GM18867 (cell line): ENCODE results near the gene PLA2G2C.

ENCODE experiments used
- ATAC-seq: cut with Tn5 transposase; IDR thresholded peaks from one replicate; pipeline ENCODE4 v1.9.1; 2021; ENCODE audit warnings: mild to moderate bottlenecking, moderate library complexity; ENCODE audit not compliant: unreplicated experiment

The PLA2G2C gene

GRCh38 chr1:20184997-20185833 is 1.1 kb downstream of the PLA2G2C start:
- no peak for ATAC-seq

- ATAC-seq = no peak
These were observed 1.8 kb downstream of the PLA2G2C start for GRCh38 chr1:20184481-20184900.

GRCh38 chr1:20183616-20184271 is 2.6 kb downstream of the PLA2G2C start:
- ATAC-seq = no peak

DNA sequence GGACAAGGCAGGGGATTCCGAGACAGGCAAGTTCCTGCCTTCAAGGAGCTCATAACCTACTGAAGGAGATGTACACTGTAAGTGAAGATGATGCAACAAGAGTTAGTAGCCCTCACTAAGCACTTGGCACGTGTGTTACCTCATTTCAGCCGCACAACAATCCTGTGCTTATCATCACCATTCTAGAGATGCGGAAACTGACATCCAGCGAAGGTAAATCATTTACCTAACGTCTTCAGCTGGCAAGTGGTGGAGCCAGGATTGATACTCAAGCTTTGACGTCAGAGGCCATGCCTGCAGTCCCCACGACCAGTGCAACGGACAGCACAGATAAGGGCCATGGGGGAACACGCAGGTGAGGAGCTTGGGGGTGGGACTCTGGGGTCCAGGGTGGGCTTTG is 3.3 kb downstream of the PLA2G2C start:
- ATAC-seq = no peak

DNA sequence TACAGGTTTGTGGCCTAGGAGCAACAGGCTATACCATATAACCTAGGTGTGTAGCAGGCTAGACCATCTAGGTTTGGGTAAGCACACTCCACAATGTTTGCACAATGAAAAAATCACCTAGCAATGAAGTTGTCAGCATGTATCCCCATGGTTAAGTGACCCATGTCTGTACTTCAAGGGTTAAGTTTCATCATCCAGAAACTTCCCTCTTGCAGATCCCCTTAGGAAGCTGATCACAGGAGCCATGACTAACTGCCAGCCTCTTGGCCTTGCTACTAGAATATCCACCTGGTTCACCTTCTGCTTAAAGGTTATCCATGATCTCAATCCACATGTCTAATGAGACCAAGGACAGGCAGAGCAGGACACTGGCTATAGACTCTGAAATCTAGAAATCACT is 3.9 kb downstream of the PLA2G2C start:
- ATAC-seq = no peak

GRCh38 chr1:20180844-20181207 is 5.5 kb downstream of the PLA2G2C start:
- no peak for ATAC-seq

DNA sequence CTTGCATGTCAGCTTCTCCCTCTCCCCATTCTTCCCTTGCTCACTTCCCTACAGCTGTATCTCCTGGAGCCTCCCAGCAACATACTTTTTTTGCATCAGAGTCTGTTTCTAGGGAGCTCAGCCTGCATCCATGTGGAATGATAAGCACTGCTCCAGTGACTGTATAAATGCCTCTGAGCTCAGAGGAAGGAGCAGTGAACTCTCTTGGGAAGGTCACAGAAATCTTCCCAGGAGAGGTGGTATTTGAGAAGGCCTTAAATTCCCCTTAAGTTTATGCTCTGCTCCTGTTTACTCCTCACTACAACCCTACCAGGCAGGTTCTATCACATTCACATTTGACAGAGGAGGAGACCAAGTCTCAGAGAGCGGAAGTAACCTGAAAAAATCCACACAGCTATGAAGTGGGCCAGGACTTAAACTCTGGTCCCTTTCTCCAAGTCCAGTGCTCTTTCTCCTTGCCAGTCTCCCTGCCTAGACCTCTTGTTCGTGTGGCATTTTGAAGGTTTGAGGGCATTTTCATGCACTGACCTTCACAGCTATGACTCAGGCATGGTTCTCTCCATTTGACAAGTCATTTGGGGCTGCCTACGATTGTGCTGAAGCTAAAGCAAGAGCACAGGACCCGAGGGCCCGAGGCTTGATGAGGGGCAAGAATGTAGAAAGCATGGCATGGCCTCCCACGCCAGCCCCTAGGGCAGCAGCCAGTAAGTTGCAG is 6.0 kb downstream of the PLA2G2C start:
- no peak for ATAC-seq

DNA sequence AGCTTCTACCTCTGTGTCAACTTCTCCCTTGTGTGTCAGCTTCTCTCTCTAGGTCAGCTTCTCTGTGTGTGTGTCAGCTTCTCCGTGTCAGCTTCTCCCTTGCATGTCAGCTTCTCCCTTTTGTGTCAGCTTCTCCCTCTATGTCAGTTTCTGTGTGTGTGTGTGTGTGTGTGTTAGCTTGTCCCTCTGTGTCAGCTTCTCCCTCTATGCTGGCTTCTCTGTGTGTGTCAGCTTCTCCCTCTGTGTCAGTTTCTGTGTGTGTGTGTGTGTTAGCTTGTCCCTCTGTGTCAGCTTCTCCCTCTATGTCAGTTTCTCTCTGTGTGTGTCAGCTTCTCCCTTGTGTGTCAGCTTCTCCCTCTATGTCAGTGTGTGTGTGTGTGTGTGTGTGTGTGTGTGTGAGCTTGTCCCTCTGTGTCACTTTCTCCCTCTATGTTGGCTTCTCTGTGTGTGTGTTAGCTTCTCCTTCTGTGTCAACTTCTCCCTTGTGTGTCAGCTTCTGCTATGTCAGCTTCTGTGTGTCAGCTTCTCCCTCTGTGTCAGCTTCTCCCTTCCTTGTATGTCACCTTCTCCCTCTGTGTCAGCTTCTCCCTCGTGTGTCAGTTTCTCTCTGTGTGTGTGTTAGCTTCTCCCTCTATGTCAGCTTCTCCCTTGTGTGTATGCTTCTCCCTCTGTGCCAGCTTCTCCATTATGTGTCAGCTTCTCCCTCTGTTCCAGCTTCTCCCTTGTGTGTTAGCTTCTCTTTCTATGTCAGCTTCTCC is 6.8 kb downstream of the PLA2G2C start:
- ATAC-seq = no peak

- no peak for ATAC-seq
These were observed 7.5 kb downstream of the PLA2G2C start for GRCh38 chr1:20178634-20179370.

DNA sequence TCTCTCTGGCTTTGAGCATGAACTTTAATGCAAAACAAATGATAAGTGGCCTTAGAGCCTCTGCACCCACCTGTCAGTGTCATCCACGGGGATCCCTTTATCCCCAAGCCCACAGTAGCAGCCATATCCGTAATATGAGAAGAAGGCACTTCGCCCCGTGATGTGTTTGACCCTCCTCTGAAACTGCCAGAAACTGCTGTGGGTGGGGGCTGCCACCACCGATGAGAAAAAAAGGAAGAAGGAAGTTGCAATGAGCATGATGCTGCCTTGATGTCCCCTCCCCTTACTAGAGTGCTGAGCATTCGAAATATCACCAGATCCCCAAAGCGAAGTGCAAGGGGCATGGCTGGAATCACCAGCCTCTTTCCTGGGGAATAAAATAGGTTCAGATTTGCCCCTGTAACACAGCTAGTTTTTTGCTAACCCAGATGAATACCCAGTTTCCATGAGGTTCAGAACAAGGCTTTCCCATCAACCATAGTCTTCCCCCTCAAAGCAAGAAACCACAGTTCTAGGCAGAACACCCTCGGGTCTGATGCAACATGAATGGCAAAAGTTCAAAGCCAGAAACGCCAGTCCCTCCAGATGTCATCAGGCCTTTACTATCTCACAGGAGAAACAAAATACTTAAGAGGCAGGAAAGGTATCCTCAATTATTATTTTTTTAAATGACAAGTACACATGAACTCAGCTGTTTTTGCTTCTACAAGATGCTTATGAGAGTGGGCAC is 11.2 kb downstream of the PLA2G2C start:
- ATAC-seq = no peak

- no peak for ATAC-seq
These were observed 14.2 kb downstream of the PLA2G2C start for GRCh38 chr1:20172033-20172590.

- no peak for ATAC-seq
These were observed 16.4 kb downstream of the PLA2G2C start for GRCh38 chr1:20169932-20170331.

DNA sequence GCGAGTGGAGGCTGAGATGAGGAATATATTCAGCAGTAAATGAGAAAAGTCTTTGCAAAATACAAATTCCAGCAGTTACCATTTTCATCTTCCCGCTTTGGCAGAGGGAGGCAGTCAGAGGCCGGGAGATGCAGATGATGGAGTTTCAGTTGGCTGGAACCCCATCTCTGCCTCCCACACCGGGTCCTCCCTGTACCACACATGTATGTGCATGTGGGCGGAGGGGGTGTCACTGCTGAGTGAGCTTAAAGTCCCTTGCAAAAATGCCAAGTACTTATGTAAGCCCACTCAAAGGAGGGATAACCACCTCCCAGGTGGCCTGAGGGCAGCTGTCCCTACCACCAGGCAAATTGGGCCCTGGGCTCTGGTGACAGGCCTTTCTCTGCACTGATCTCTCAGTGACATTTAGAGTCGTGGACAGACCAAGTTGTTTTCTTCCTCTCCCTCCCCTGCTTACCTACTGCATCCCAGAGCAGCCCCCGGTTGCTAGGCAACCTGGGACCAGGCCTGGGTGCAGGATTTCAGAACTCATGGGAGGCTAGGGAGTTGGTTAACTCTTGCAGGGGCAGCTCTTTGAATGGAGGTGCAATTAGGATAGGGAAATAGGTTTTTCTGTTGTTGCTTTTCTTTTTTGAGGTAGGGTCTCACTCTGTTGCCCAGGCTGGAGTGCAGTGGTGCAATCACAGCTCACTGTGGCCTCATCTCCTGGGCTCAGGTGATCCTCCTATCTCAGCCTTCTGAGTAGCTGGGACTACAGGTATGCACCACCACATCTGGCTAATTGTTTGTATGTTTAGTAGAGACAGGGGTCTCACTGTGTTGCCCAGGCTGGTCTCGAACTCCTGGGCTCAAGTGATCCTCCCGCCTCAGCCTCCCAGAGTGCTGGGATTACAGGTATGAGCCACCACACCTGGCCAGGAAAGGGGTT is 17.5 kb downstream of the PLA2G2C start:
- ATAC-seq = no peak

DNA sequence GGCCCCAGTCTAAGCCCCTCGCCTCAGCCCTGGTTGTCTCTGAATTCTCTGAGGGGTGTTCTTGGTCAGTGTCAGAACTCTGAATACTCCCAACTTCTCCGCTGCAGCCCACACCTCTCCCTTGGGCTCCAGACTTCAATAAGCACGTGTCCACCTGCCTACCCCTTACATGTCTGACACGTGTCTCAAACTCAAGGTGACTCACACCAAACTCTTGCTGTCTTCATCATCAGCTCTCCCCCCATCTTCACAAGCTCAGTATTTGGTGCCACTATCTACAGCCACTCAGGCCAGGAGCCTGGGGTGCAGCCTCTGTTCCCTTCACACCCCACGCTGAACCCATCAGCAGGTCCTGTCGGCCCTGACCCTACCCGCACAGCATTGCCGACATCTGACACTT is 19.2 kb downstream of the PLA2G2C start:
- ATAC-seq = no peak

DNA sequence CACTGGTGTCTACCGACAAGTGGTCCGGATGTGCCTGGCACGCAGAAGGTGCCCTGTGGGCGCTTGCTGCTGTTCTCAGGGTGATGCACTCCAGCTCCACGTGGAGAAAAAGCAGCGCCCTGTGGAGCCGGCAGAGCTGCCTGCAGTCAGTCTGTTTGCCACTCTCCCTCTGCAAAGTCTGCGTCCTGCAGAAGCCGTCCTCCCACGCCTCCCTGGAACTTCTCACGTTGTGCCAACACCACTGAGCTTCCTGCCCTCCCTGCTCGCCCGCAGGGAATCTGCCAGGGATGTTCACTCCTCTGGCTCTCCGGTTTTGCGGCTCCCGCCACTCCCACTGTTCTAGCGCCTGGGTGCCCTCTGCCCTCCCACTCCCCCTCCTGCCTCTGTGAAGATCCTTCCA is 20.3 kb downstream of the PLA2G2C start:
- ATAC-seq = no peak

GRCh38 chr1:20165522-20165951 is 20.8 kb downstream of the PLA2G2C start:
- no peak for ATAC-seq

- no peak for ATAC-seq
These were observed 21.6 kb downstream of the PLA2G2C start for GRCh38 chr1:20164694-20165202.

DNA sequence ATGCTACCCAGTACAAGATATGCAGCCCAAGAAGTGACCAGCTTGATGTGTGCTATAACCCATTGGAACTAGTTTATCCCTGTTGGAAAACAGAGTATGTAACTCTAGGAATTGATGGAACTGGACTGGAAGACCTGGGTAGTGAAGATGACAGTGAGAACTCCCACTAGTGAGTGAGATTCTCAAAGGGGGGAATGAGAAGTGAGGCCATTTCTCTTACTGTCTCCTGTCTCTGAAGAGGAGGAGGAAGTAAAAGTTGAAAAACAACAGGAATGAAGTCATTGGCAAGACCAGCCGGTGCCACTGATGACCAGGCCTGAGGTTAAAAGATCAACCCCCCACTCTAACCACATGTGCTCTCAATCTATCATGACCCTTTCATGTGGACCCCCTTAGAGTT is 26.3 kb downstream of the PLA2G2C start:
- no peak for ATAC-seq
